Stimulated activated CD8-positive, alpha-beta memory T cell treated with anti-CD3 and anti-CD28 coated beads, Interleukin-15, amount 100 ng/mL, for 48 hours (primary cell): ENCODE measurements around the gene LAMTOR4.

ENCODE experiments used
- DNase-seq, 2 donors: peaks; one replicate each; pipeline ENCODE4 v3.0.0-alpha.2; 2020; ENCODE audit warnings: low read depth in 2 of 2

Gene LAMTOR4

DNA sequence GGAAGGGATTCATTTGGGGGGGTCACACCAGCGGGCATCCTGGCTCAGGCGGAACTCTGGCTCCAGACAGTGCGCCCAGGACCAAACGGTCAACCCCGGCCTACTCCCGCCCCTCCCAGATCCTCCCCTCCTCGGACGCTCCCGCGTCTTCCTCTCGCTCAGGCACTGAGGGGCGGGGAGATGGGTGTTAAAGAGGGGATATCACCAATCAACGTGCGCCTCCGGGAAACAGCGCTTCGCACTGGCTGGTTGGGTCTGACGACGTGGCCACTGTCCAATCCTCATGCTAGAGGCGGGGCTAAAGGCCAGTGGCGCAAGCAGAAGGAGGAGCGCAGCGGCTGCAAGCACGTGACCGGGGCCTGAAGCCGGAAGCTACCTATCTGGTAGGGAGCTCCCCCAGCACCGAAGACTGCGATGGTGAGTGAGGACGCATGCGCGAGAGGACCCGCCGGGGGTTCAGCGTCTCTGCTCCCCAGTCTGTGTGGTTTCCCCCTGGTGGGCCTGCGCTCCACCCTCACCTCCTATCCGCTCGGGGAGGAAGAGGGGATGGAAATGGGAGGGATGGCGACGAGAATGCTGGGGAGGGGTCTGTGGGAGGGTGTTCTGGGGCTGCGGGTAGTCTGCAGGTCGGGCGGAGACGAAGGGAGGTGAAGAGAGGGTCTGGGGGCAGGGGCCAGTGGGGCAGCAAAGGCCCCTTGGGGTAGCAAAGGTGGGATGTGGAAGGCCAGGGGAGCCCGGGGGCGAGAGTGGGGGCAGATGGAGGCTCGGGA, at the start of gene LAMTOR4:
LAMTOR4 (plus strand) TSS at position 360 of the 770 bp plus-strand sequence; CDS start at position 415, 55 bp downstream.
- peak; percentile 98 to 99 for DNase-seq

DNA sequence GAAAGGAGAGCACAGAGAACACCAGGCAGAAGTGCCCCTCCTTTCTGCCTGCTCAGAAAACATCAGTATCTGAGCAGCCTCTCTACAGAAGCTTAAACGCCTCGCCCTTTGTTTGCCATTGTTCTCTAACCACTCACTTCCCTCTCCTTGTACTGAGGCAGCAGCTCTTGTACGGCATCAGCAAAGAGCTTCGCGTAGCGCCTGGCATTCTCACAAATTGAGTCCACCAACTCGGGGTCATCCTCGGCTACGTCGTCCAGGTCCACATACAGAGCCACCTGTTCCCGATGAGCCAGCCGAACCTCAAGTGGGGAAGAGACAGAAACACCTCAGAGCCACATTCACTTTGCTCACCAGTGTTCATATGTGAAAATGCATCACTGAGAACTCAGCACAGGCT, 49.3 kb upstream of the LAMTOR4 start:
- DNase-seq: no peak

DNA sequence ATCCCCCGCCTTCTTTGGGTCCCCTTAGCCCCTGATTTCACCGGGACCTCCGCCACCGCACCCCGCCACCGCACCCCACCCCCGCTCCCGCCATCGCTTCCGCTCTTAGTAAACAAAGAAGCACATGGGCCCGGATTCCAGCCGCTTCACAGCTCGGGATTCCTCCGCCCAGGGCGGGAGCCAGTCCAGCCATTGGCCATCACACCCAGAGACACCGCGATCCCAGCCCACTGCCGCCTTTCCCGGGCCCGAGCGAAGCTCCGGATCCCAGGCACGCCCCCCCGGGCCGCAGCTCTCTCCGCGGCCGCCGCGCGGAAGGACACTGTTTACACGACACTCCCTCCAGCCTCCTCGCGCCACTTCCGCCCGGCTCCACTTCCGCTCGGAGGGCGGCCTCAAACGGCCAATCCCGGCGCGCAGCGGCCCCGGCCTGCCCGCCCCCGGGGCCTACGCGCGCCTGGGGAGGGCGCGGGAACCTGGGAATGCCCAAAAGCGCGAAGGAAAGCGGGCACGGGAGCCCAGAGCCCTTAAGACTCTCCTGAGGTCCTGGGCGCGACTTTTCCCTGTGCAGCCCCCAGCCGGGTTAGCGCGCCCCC, 48.2 kb upstream of the LAMTOR4 start:
- DNase-seq: peak; percentile 83 to 85

DNA sequence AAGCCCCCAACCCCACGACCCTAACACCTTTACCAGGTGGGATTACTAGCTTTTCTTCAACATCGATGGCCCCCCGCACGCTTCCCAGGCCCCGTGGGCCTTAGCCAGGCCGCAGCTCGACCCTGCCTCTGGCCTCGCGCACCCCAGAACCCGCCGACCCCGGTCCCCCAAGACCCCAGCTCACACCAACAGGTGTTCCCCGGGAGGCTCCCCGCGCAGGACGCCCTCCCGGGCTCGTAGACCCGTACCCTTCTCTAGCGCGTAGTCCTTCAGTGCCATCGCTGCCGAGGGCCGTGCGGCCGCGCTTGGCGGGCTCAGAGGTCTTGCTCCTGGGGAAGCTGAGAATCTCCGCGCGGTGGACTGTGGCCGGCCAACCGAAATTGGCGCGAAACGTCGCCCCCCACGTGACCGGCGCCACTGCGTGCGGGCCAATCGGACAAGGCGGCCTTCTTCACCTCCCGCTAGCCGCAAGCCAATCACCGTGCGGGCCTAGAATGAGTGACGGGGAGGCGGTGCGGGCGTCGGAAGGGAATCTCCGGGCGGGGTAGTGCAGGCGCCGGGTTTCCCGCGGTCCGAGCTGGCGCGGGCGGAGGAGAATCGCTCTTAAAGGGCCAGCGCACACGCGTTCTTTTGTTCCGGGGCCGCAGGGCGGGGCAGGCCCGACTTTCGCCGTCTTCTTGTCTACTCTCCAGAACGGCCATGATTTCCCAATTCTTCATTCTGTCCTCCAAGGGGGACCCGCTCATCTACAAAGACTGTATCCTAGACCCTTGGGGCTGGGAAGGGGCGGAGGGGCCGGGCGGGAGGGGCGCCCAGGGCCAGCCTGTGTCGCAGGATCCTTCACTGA, 47.5 kb upstream of the LAMTOR4 start, which contains the start of the genes AP4M1 and MCM7:
AP4M1 (plus strand) TSS at position 628 of the 847 bp plus-strand sequence; CDS start at position 700, 72 bp downstream.
MCM7 (minus strand) TSS at position 382 of the 847 bp plus-strand sequence; CDS start at position 279, 103 bp downstream.
- DNase-seq: peak; percentile 98 to 99

DNA sequence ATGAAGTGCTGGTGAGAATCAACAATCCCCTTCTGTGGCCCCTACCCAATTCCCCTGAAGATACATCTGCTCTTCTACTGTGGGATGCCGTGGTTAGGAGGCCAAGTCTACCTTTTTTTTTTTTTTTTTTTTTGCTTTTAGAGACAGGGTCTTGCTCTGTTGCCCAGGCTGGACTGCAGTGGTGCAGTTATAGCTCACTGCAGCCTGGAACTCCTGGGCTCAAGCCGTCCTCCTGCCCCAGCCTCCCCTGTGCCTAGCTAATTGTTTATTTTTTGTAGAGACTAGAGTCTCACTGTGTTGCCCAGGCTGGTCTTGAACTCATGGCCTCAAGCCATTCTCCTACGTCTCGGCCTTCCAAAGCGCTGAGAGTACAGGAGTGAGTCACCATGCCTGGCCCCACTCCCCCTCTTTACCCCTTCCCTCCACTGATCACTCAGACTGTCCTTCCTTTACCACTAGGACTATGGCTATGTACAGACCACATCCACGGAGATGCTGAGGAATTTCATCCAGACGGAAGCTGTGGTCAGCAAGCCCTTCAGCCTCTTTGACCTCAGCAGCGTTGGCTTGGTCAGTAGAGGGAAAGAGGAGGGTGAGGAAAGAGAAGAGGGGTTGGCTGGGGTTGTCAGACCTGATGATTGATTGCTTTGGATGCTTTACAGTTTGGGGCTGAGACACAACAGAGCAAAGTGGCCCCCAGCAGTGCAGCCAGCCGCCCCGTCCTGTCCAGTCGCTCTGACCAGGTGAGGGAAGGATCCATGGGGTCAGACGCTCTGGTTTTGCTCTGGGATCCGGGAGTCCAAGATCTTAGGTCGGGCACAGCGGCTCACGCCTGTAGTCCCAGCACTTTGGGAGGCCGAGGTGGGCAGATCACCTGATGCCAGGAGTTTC, 45.5 kb upstream of the LAMTOR4 start:
- DNase-seq: no peak

DNA sequence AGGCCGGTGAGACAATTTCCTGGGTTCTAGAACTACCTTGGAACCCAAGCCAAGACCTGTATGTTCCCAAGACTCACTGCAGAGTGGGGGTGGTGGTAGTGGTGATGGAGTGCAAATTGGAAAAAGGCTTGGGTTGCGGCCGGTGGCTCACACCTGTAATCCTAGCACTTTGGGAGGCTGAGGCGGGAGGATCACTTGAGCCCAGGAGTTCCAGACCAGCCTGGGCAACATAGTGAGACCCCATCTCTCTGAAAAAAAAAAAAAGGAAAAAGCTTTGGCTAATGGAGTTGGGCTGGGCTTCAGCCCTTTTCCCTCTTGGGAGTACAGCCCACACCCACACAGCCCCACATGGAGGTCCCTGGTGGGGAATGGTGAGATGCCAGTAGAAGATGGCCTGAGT, 43.2 kb upstream of the LAMTOR4 start:
- DNase-seq: no peak

DNA sequence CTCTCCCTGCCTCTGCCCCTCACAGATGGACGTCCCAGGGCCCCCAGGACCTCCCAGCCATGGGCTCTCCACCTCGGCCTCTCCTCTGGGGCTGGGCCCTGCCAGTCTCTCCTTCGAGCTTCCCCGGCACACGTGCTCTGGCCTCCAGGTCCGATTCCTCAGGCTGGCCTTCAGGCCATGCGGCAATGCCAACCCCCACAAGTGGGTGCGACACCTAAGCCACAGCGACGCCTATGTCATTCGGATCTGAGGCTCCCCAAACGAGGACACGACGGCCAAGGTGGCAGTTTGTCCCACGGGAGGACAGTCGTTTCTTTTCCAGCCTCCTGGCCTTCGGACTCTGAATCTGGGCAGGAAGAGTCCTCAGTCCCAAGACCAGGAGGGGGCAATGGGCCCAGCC, 42.1 kb upstream of the LAMTOR4 start:
- DNase-seq: no peak

DNA sequence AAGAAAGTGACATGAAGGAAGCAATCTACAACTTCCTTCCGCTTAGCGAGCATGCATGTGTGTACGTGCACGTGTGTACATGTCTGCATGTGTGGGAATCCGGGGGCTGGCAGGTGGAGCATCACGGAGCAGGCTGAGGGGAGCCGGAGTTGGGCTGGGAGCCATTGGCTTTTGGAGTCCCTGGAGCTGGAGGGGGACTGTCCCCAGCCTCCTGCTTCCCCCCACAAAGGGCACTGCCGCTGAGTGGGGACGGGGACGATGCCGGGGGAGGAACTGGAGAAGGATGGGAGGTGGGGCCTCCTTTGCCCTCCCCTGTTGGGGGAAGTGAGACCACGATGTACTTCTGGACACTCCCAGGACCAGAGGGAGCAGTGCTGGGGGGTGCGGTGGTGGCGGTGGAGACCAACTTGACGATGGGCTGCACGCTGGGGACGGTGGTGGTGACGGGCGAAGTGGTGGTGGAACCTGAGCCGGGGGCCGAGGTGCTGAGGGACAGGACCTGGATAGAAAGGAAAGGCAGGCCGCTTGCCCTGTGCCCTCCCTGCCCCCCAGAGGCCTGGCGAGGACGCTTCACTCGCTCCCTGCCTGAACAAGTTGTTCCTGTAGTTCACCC, 41.5 kb upstream of the LAMTOR4 start:
- DNase-seq: no peak

DNA sequence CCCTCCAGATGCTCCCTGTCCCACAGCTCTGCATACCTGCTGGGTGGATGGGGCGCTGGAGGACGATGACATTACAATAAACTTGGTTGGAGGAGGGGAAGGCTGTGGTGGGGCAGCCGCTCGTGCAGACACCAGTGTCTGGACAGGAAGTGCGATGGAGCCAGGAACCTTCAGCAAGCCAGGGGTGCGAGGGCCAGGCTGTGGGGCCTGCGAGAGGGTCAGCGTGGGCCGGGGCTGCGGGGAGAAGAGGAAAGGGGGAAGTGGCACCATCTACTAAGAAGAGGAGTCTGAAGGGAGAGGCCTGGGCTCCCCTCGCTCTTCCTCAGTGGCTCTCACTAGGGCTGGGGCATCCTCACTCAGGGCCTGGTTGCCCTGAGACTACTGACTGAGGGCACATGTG, 40.8 kb upstream of the LAMTOR4 start:
- DNase-seq: no peak

DNA sequence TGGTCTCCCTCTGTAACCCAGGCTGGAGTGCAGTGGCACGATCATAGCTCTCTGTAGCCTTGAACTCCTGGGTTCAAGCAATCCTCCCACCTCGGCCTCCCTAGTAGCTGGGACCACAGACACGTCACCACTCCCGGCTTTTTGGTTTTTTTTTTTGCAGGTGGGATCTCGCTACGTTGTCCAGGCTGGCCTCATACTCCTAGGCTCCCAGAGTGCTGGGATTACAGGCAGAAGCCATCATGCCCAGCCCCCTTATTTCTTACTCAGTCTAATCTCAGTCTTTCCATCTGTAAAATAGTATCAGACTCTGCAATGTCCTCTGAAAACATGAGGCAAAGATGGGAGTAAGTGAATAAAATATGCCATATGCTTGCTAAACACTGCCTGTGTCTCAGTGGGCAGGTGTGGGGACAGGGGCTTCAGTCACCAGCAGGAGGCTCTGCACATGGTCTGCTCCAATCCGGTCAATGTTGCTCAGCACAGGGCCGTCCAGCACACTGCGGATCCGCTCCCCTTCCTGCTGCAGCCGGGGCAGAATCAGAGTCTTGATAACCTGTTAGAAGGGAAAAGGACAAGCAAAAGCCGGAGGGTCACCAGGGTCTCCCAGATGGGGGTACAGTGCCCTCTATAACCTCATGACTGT, 39.1 kb upstream of the LAMTOR4 start:
- DNase-seq: no peak

DNA sequence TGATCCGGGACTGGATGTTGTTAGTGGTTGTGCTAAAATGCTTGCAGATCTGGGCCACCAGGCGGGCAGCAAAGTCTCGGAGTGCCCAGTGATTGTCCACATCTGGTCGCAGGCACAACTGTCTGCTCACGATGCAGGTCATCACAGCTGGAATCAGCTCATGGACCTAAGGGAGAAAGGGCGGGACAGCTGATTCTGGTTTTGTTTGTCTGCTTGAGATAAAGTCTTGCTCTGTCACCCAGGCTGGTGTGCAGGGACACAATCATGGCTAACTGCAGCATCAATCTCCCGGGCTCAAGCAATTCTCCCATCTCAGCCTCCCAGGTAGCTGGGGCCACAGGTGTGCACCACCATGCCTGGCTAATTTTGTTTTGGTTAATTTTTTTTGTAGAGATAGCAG, 37.6 kb upstream of the LAMTOR4 start:
- no peak for DNase-seq

DNA sequence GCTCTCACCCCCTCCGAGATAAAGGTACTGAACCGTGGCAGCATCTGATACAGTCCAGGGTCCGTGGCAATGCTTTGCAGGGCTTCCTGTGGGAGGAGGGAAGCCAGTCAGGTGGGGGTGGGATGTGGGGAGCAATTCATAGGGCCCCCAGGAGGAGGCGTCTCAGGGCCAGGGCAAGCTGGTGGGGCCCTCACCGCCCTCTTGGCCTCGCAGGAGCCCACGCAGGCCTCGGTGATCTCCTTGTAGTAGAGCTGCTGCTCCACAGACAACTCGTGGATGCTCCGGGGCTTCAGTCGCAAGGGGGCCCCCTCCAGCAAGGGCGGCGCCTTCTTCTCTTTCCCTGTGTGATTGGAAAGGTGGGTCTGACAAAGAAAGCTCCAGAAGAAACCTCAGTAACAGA, 36.8 kb upstream of the LAMTOR4 start:
- DNase-seq: no peak

DNA sequence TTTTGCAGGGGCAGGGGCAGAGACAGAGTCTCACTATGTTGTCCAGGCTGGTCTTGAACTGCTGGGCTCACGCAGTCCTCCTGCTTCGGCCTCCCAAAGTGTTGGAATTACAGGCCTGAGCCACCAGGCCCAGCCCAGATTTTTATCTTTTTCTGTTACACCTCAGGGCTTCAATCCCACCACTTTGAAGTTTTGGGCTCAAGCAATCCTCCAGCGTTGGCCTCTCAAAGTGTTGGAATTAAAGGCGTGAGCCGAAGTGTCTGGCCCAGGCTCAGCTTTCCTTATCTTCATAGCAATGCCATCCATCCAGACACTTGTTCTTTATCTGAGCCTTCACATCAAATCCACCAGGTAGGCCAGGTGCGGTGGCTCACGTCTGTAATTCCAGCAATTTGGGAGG, 33.7 kb upstream of the LAMTOR4 start:
- no peak for DNase-seq

DNA sequence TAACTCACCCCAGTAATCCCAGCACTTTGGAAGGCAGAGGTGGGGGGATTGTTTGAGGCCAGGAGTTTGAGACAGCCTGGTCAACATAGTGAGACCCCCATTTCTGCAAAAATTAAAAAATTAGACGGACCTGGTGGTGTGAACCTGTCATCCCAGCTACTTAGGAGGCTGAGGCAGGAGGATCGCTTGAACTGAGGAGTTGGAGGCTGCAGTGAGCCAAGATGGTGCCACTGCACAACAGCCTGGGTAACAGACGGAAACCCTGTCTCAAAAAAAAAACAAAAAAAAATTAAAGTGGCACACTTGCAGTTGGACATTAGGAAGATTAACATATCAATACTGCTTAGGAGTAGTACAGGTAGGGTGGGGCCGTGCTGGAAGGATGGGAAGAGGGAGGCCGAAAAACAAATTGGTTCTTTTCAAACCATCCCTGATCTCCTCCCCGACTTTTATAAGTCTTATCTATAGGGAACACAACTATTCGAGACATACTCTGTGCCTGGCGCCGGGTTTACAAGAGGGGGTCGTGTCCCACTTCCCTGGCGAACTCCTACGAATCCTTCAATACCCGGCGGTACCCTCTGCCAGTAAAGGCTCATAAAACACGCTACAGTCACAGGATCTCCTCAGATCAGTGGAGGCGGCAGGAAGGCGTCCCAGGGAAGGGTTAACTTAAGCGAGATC, 30.2 kb upstream of the LAMTOR4 start:
- no peak for DNase-seq

DNA sequence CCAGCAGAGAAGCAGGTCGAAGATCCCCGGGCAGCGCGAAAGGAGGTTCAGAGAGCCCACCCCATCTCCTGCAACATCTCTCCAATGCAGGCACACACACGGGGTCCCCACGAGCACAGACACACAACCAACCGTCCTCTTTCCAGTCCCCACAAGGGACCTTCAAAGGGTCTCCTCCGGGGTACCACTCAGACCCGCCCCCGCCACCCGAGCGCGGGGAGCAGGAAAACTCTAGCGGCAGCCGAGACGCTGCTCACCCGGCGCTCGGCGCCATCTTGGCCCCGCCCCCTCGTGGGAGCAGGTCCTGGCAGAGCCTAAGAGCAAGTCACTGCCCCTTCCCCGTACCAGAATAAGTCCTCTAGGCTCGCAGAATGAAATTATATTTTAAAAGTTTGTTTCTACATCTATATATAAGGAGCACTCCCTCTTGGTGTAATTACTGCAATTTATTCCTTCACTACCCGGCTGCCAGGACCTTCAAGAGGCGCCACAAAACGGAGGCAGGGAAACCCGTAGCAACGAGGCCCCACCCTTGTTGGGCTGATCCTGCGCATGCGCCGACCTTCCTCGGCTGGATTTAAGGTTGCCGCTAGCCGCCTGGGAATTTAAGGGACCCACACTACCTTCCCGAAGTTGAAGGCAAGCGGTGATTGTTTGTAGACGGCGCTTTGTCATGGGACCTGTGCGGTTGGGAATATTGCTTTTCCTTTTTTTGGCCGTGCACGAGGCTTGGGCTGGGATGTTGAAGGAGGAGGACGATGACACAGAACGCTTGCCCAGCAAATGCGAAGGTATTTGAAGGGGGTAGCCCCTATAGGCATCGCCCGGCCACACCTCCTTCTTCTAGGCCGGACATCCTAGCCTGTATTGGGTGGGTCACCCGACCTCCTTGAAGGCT, 29.4 kb upstream of the LAMTOR4 start, which contains the start of the genes CNPY4 and TAF6:
CNPY4 (plus strand) TSS at position 563 of the 898 bp plus-strand sequence; CDS start at position 674, 111 bp downstream.
TAF6 (minus strand) TSS at position 287 of the 898 bp plus-strand sequence. CDS start 5,149 bp downstream, outside the sequence.
- peak; percentile 86 to 91 for DNase-seq

DNA sequence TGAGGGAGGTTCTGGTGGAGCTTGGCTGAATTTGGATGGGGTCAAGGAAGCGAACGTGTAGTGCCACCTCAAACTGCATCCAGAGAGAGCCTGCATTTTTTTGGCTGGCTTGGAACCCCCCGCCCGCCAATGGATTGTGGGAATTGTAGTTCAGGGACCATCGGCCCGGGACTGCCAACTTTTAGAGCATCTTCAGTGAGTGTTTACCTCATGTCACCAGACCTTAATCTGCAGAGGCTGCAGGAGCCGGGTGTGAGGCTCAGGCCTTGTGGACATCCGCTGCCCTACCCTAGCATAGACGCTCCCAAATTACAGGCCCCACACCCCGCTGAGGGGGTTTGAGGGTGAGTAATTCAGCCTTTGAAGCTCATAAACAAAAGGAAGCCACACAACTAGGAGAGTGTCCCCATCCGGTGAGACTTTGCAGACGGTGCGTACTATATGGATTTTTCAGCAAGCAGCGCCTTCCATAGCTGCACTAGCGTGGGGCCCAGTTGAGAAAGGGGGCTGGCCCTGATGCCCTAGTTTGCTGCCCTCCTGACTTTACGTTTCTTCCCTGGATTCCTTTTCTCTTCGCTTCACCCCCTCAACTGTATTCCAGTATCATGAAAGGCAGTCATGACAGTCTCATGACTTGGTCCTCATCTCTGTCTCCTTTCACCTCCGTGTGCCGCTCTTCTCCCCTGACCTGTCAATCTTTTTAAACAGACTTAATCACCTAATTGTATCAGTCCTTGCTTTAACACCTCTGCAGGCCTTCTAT, 28.6 kb upstream of the LAMTOR4 start:
- peak; percentile 34 to 49 for DNase-seq

DNA sequence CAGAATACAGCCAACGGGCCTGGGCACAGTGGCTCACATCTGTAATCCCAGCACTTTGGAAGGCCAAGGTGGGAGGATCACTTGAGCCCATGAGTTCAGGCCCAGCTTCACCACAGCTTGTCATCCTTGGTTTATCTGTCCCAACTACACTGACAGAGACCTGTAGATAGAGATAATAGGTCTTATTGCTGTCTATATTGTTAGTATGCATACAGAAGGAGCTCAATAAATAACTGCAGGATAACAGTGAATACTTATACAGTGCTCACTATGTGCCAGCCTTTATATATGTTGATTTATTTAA, 28.0 kb upstream of the LAMTOR4 start:
- no peak for DNase-seq

DNA sequence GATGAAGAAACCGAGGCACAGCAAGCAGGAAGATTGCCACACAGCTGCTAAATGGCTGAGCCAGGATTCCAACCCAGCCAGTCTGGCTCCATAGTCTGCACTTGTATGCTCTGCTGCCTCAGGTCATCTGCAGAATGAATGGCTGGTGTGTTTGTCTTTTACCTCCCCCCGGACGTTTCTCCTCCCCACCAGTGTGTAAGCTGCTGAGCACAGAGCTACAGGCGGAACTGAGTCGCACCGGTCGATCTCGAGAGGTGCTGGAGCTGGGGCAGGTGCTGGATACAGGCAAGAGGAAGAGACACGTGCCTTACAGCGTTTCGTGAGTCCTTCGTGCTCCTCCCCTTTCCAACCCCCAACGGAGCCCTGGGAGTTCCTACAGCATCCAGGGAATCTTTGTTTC, 26.7 kb upstream of the LAMTOR4 start:
- DNase-seq: no peak
